T-helper 2 cell treated with Interferon-gamma antibody and Interleukin-4, amounts not matched to agents 5 μg/mL and 100 μg/mL, for 36 hours (primary cell): Measurements from ENCODE around the gene REEP1.

Experiments used
- DNase-seq: peaks from one replicate; pipeline ENCODE4 v3.0.0; 2021; ENCODE audit warnings: low spot score
- H3K27ac Mint-ChIP-seq: one replicate; pipeline ENCODE4 v1.8.0; 2021; ENCODE audit warnings: mild to moderate bottlenecking, mixed read lengths
- H3K27me3 Mint-ChIP-seq: one replicate; pipeline ENCODE4 v1.8.0; 2021; ENCODE audit warnings: low read depth, mixed read lengths
- H3K36me3 Mint-ChIP-seq: one replicate; pipeline ENCODE4 v1.8.0; 2021; ENCODE audit warnings: low read depth, mixed read lengths
- H3K4me1 Mint-ChIP-seq: one replicate; pipeline ENCODE4 v1.8.0; 2021; ENCODE audit warnings: low read depth, mixed read lengths
- H3K4me3 Mint-ChIP-seq: one replicate; pipeline ENCODE4 v1.8.0; 2022; ENCODE audit warnings: mild to moderate bottlenecking, moderate library complexity, mixed read lengths
- H3K9me3 Mint-ChIP-seq: one replicate; pipeline ENCODE4 v1.8.0; 2021; ENCODE audit warnings: mixed read lengths

The REEP1 gene

GRCh38 chr2:86335865-86336674 is 1.4 kb downstream of the REEP1 start:
- peaks cover 10% of the 10 kb centered on the region for H3K4me1 Mint-ChIP-seq
- H3K27ac Mint-ChIP-seq = no peak overlapping the region
- peak overlapping the region; percentile 78 for H3K4me3 Mint-ChIP-seq
- H3K9me3 Mint-ChIP-seq = peaks cover 4% of the 10 kb centered on the region
- no peak for DNase-seq
- H3K36me3 Mint-ChIP-seq = peaks cover 1% of the 10 kb centered on the region
- peaks cover 69% of the 10 kb centered on the region for H3K27me3 Mint-ChIP-seq

- Mint-ChIP-seq H3K4me1 (peaks cover 10% of the 10 kb centered on the region), H3K9me3 (no peaks in the 10 kb centered on the region), H3K36me3 (no peaks in the 10 kb centered on the region), H3K27ac (no peak overlapping the region), H3K27me3 (peaks cover 44% of the 10 kb centered on the region), H3K4me3 (no peak overlapping the region)
- DNase-seq = no peak
These were observed 4.0 kb downstream of the REEP1 start for GRCh38 chr2:86333378-86333777.

- DNase-seq = no peak
- Mint-ChIP-seq H3K4me1 (peaks cover 6% of the 10 kb centered on the region), H3K36me3 (no peaks in the 10 kb centered on the region), H3K4me3 (no peak overlapping the region), H3K9me3 (no peaks in the 10 kb centered on the region), H3K27me3 (peaks cover 37% of the 10 kb centered on the region), H3K27ac (no peak overlapping the region)
These were observed 4.8 kb downstream of the REEP1 start for GRCh38 chr2:86332654-86333053.

- Mint-ChIP-seq H3K9me3 (no peaks in the 10 kb centered on the region), H3K4me1 (peaks cover 6% of the 10 kb centered on the region), H3K27me3 (peaks cover 35% of the 10 kb centered on the region), H3K4me3 (no peak overlapping the region), H3K36me3 (no peaks in the 10 kb centered on the region), H3K27ac (no peak overlapping the region)
- DNase-seq = no peak
These were observed 6.0 kb downstream of the REEP1 start for GRCh38 chr2:86331384-86331783.

GRCh38 chr2:86330001-86330400 is 7.4 kb downstream of the REEP1 start:
- H3K27ac Mint-ChIP-seq = no peak overlapping the region
- H3K27me3 Mint-ChIP-seq = peaks cover 25% of the 10 kb centered on the region
- no peaks in the 10 kb centered on the region for H3K36me3 Mint-ChIP-seq

GRCh38 chr2:86323273-86324021 is 14.0 kb downstream of the REEP1 start:
- peaks cover 28% of the 10 kb centered on the region for H3K27me3 Mint-ChIP-seq
- H3K27ac Mint-ChIP-seq = no peak overlapping the region
- H3K9me3 Mint-ChIP-seq = no peaks in the 10 kb centered on the region
- no peak overlapping the region for H3K4me3 Mint-ChIP-seq
- DNase-seq = no peak
- peaks cover 14% of the 10 kb centered on the region for H3K4me1 Mint-ChIP-seq
- no peaks in the 10 kb centered on the region for H3K36me3 Mint-ChIP-seq

More at GRCh38 chr2:86330001-86330400, 7.4 kb downstream of the REEP1 start:
- Mint-ChIP-seq H3K4me1 (peaks cover 4% of the 10 kb centered on the region), H3K9me3 (no peaks in the 10 kb centered on the region), H3K4me3 (no peak overlapping the region)
- no peak for DNase-seq

- Mint-ChIP-seq H3K27ac (peak overlapping the region; percentile 46), H3K9me3 (no peaks in the 10 kb centered on the region), H3K27me3 (peaks cover 22% of the 10 kb centered on the region), H3K4me3 (peak overlapping the region; percentile 39), H3K4me1 (peaks cover 14% of the 10 kb centered on the region), H3K36me3 (no peaks in the 10 kb centered on the region)
- DNase-seq = no peak
These were observed 17.5 kb downstream of the REEP1 start for GRCh38 chr2:86319700-86320580.

- Mint-ChIP-seq H3K27ac (no peak overlapping the region), H3K4me3 (no peak overlapping the region), H3K36me3 (no peaks in the 10 kb centered on the region), H3K27me3 (peaks cover 9% of the 10 kb centered on the region), H3K9me3 (no peaks in the 10 kb centered on the region), H3K4me1 (peaks cover 7% of the 10 kb centered on the region)
- no peak for DNase-seq
These were observed 22.3 kb downstream of the REEP1 start for GRCh38 chr2:86315084-86315483.

- no peaks in the 10 kb centered on the region for H3K4me1 Mint-ChIP-seq
- H3K9me3 Mint-ChIP-seq = no peaks in the 10 kb centered on the region
- no peak overlapping the region for H3K27ac Mint-ChIP-seq
- H3K27me3 Mint-ChIP-seq = peaks cover 9% of the 10 kb centered on the region
- no peaks in the 10 kb centered on the region for H3K36me3 Mint-ChIP-seq
- DNase-seq = no peak
- no peak overlapping the region for H3K4me3 Mint-ChIP-seq
These were observed 23.3 kb downstream of the REEP1 start for GRCh38 chr2:86314125-86314524.

- H3K27ac Mint-ChIP-seq = no peak overlapping the region
- no peaks in the 10 kb centered on the region for H3K4me1 Mint-ChIP-seq
- H3K9me3 Mint-ChIP-seq = no peaks in the 10 kb centered on the region
- no peak for DNase-seq
- peaks cover 9% of the 10 kb centered on the region for H3K27me3 Mint-ChIP-seq
- H3K36me3 Mint-ChIP-seq = no peaks in the 10 kb centered on the region
- H3K4me3 Mint-ChIP-seq = no peak overlapping the region
These were observed 24.1 kb downstream of the REEP1 start for GRCh38 chr2:86313341-86313740.

GRCh38 chr2:86311879-86312278 is 25.5 kb downstream of the REEP1 start:
- no peaks in the 10 kb centered on the region for H3K9me3 Mint-ChIP-seq
- H3K27ac Mint-ChIP-seq = no peak overlapping the region
- no peaks in the 10 kb centered on the region for H3K36me3 Mint-ChIP-seq
- no peak for DNase-seq
- H3K4me1 Mint-ChIP-seq = no peaks in the 10 kb centered on the region
- H3K27me3 Mint-ChIP-seq = peaks cover 9% of the 10 kb centered on the region
- no peak overlapping the region for H3K4me3 Mint-ChIP-seq

GRCh38 chr2:86309966-86310365 is 27.5 kb downstream of the REEP1 start:
- no peak for DNase-seq
- no peaks in the 10 kb centered on the region for H3K9me3 Mint-ChIP-seq
- no peak overlapping the region for H3K4me3 Mint-ChIP-seq
- no peak overlapping the region for H3K27ac Mint-ChIP-seq
- H3K4me1 Mint-ChIP-seq = no peaks in the 10 kb centered on the region
- H3K36me3 Mint-ChIP-seq = no peaks in the 10 kb centered on the region
- peaks cover 11% of the 10 kb centered on the region for H3K27me3 Mint-ChIP-seq

GRCh38 chr2:86308984-86309695 is 28.3 kb downstream of the REEP1 start:
- no peaks in the 10 kb centered on the region for H3K36me3 Mint-ChIP-seq
- H3K9me3 Mint-ChIP-seq = no peaks in the 10 kb centered on the region
- peaks cover 15% of the 10 kb centered on the region for H3K27me3 Mint-ChIP-seq
- no peak overlapping the region for H3K4me3 Mint-ChIP-seq
- no peak for DNase-seq
- H3K27ac Mint-ChIP-seq = no peak overlapping the region
- no peaks in the 10 kb centered on the region for H3K4me1 Mint-ChIP-seq
